HG03558 (cell line): ENCODE results near the gene EXPH5.

Experiments used
- ATAC-seq: cut with Tn5 transposase; IDR thresholded peaks from one replicate; pipeline ENCODE4 v1.9.1; 2021; ENCODE audit warnings: moderate number of reproducible peaks; ENCODE audit not compliant: unreplicated experiment; ENCODE audit errors: extremely low read depth

Gene EXPH5

GRCh38 chr11:108483163-108483562, 110.4 kb downstream of the EXPH5 start:
- no peak for ATAC-seq

GRCh38 chr11:108474664-108475463, 118.7 kb downstream of the EXPH5 start:
- no peak for ATAC-seq

GRCh38 chr11:108472681-108473080, 120.9 kb downstream of the EXPH5 start:
- ATAC-seq: no peak

GRCh38 chr11:108468478-108468864, 125.1 kb downstream of the EXPH5 start:
- no peak for ATAC-seq

- peak; percentile 97 for ATAC-seq
Measured at GRCh38 chr11:108467091-108467823, 126.3 kb downstream of the EXPH5 start, which contains the start of gene C11orf65. C11orf65 (minus strand) TSS chr11:108467529; CDS start chr11:108461559, 5,970 bp downstream.

GRCh38 chr11:108466405-108466804, 127.2 kb downstream of the EXPH5 start:
- ATAC-seq: no peak
